RWPE1 (cell line): Measurements from ENCODE around the gene CA7.
A peak's percentile ranks its signal among the peaks of the same experiment; 100 is the strongest.
"Not testable (repeated sequence)": the region's sequence is repeated elsewhere in the genome, so short reads cannot be mapped to it uniquely, and the experiment has no call there.

ENCODE experiments used
- CTCF ChIA-PET: fragments of 350-600 bp; sonication (Branson Sonifier 250); formaldehyde crosslinking; extraction: SDS; loops from one replicate; lab custom pipeline; 2021; lab: Yijun Ruan, JAX
- POLR2A ChIA-PET: fragments of 400-600 bp; formaldehyde crosslinking; extraction: SDS; loops from one replicate; lab custom pipeline; 2020; ENCODE audit warnings: antibody characterized with exemption; ENCODE audit not compliant: low non-redundant PET; lab: Yijun Ruan, JAX
- DNase-seq: peaks from one replicate; pipeline ENCODE4 v3.0.0; 2012; ENCODE audit warnings: low spot score
- H3K27ac ChIP-seq: fragments of 450-650 bp; 2 replicates; pipeline ENCODE4 v1.5.1; 2017
- TF ChIP-seq, protein P1 (sequence below): fragments of 450-650 bp; conservative IDR thresholded peaks from 2 replicates; pipeline ENCODE4 v1.5.1; 2017; ENCODE audit warnings: low read depth, mild to moderate bottlenecking

CA7 gene

GRCh38 chr16:66859397-66860068, 15.3 kb downstream of the CA7 start:
- POLR2A ChIA-PET: no interaction called here
- peak overlapping the region; percentile 19 for H3K27ac ChIP-seq
- TF ChIP-seq, protein P1, sequence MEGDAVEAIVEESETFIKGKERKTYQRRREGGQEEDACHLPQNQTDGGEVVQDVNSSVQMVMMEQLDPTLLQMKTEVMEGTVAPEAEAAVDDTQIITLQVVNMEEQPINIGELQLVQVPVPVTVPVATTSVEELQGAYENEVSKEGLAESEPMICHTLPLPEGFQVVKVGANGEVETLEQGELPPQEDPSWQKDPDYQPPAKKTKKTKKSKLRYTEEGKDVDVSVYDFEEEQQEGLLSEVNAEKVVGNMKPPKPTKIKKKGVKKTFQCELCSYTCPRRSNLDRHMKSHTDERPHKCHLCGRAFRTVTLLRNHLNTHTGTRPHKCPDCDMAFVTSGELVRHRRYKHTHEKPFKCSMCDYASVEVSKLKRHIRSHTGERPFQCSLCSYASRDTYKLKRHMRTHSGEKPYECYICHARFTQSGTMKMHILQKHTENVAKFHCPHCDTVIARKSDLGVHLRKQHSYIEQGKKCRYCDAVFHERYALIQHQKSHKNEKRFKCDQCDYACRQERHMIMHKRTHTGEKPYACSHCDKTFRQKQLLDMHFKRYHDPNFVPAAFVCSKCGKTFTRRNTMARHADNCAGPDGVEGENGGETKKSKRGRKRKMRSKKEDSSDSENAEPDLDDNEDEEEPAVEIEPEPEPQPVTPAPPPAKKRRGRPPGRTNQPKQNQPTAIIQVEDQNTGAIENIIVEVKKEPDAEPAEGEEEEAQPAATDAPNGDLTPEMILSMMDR: no peak
- no peak for DNase-seq
- CTCF ChIA-PET: interaction anchor here (0.6 to 1.0 kb wide), 3 partner anchors 8 to 309 kb away, joined by 3 to 5 read pairs (median 3); partner anchors contain the start of gene TK2

- no peak for DNase-seq
- TF ChIP-seq, protein P1: no peak
- POLR2A ChIA-PET: no interaction called here
- no peak overlapping the region for H3K27ac ChIP-seq
- CTCF ChIA-PET: no interaction called here
These were observed 17.9 kb downstream of the CA7 start for GRCh38 chr16:66862023-66862520.

GRCh38 chr16:66863707-66864106, 19.5 kb downstream of the CA7 start:
- ChIA-PET CTCF (no interaction called here), POLR2A (no interaction called here)
- TF ChIP-seq, protein P1: no peak
- H3K27ac ChIP-seq: no peak overlapping the region
- DNase-seq: no peak

- CTCF ChIA-PET: interaction anchor here (0.6 kb wide), 2 partner anchors 208 to 252 kb away, joined by 3 read pairs; no protein-coding TSS in a partner anchor
- DNase-seq: no peak
- TF ChIP-seq, protein P1: no peak
- POLR2A ChIA-PET: no interaction called here
- no peak overlapping the region for H3K27ac ChIP-seq
These were observed 25.2 kb downstream of the CA7 start for GRCh38 chr16:66869424-66869823.

DNA sequence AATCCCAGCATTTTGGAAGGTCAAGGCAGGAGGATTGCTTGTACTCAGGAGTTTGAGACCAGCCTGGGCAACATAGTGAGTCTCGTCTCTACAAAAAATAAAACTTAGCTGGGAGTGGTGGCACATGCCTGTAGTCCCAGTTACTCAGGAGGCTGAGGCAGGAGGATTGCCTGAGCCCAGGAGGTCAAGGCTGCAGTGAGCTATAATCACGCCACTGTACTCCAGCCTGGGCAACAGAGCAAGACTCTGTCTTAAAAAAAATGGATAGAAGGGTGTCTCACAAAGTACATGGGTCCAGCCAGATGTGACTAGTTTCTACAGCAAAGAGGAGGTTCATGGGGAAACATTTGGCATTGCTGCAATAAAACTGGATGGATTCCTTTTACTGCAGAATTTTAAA, 27.1 kb downstream of the CA7 start:
- POLR2A ChIA-PET, DNase-seq, H3K27ac ChIP-seq: not testable (repeated sequence)
- CTCF ChIA-PET: interaction anchor here (0.7 kb wide), 1 partner anchor 15 kb away, joined by 3 read pairs; no protein-coding TSS in a partner anchor

DNA sequence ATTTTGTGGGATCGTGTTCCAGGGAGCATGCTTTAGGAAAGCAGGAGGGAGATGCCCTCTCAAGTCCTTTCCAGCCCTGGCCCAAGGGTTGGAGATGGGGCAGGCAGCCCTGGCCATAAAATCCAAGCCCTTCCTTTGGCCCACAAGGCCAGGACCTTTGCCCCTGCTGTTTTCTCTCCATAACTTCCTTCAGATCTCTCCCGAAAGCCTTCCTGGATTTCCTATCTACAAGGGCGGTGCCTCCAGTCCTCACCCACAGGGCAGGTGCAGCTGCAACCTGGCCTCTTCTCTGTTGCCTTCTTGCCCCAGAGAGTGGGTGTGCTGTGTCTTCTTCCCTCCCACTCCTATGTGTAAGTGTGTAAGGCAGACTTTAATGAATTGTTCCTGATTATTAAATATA, 27.6 kb downstream of the CA7 start:
- TF ChIP-seq, protein P1: no peak
- ChIA-PET POLR2A (no interaction called here), CTCF (interaction anchor here (0.6 to 1.7 kb wide), 3 partner anchors 11 to 12 kb away, joined by 3 to 14 read pairs (median 7); no protein-coding TSS in a partner anchor)
- no peak overlapping the region; the same call in 1 of the 2 replicates for H3K27ac ChIP-seq
- no peak for DNase-seq

DNA sequence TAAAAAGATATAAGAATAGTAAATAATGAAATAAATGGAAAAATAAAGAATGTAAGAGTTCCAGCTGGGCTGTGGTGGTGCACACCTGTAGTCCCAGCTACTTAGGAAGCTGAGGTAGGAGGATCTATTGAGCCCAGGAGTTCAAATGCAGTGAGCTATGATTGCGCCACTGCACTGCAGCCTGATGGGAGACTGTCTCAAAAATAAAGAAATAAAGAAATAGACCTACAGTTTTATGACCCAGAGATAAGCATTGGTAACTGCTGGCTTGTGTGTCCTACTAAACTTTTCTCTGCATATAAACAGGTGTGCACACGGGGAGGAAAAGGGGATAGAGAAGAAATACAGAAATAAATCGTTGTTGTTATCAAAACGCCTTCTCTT, 28.3 kb downstream of the CA7 start:
- ChIA-PET POLR2A (interaction anchor here (0.5 kb wide), 1 partner anchor 42 kb away, joined by 3 read pairs; the partner anchor contains the start of gene NAE1), CTCF (interaction anchor here (0.5 to 1.7 kb wide), 12 partner anchors 10 to 222 kb away, joined by 3 to 14 read pairs (median 3); partner anchors contain the start of gene NAE1)
- H3K27ac ChIP-seq: peak overlapping the region; percentile 82
- DNase-seq: no peak
- TF ChIP-seq, protein P1: no peak
